Measurements from ENCODE around the gene NKX2-3.

DNA sequence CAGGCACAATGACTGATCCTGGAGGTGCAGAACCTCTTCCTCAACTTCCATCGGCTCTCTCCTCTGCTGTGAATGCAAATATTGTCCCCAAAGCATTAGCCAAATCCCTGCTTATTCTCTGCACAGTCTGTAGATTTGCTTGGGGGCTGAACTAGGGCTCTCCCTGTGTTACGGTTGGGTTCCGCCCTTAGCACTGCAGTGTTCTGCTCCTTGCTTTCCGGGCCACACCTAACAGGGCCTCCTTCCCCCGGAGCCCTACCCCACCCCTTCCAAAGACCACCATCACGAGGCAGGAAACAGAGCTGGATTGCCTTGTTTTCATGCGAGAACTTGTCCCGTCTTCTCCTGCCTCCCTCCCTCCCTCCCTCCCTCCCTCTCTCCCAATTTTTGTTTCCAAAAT, 50.9 kb downstream of the NKX2-3 start:
- no peak for TF ChIP-seq POLR2AphosphoS5 (IDR thresholded peaks at IDR 0.05)
- TF ChIP-seq, protein P1, sequence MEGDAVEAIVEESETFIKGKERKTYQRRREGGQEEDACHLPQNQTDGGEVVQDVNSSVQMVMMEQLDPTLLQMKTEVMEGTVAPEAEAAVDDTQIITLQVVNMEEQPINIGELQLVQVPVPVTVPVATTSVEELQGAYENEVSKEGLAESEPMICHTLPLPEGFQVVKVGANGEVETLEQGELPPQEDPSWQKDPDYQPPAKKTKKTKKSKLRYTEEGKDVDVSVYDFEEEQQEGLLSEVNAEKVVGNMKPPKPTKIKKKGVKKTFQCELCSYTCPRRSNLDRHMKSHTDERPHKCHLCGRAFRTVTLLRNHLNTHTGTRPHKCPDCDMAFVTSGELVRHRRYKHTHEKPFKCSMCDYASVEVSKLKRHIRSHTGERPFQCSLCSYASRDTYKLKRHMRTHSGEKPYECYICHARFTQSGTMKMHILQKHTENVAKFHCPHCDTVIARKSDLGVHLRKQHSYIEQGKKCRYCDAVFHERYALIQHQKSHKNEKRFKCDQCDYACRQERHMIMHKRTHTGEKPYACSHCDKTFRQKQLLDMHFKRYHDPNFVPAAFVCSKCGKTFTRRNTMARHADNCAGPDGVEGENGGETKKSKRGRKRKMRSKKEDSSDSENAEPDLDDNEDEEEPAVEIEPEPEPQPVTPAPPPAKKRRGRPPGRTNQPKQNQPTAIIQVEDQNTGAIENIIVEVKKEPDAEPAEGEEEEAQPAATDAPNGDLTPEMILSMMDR (IDR thresholded peaks at IDR 0.05) = no peak
- no peak for TF ChIP-seq POLR2A (IDR thresholded peaks at IDR 0.05)

Data from prostate gland (tissue), 2 donors.